ENCODE results near the gene PKMYT1.

PKMYT1 gene

GRCh38 chr16:2991566-2992261, 11.5 kb upstream of the PKMYT1 start:
- Histone ChIP-seq H3K27ac (ENCODE audit: low read depth, low read length) (no peak overlapping the region), H3K27me3 (ENCODE audit: insufficient read depth, low read length) (0 out of 2 replicates have a peak, but pooled peaks cover 3% of the 10 kb centered on the region), H3K36me3 (ENCODE audit: insufficient read depth, low read length) (no peaks in the 10 kb centered on the region), H3K4me1 (ENCODE audit: control insufficient read depth, insufficient read depth, low read length, unreplicated experiment) (no peaks in the 10 kb centered on the region), H3K79me2 (ENCODE audit: control insufficient read depth, insufficient read depth, low read length, unreplicated experiment) (no peaks in the 10 kb centered on the region), H3K4me3 (ENCODE audit: low read depth, low read length) (no peak overlapping the region), H2AFZ (ENCODE audit: low read length, unreplicated experiment) (no peak overlapping the region)

GRCh38 chr16:2990891-2991290, 10.6 kb upstream of the PKMYT1 start:
- Histone ChIP-seq H3K79me2 (ENCODE audit: control insufficient read depth, insufficient read depth, low read length, unreplicated experiment) (no peaks in the 10 kb centered on the region), H3K4me1 (ENCODE audit: control insufficient read depth, insufficient read depth, low read length, unreplicated experiment) (no peaks in the 10 kb centered on the region), H2AFZ (ENCODE audit: low read length, unreplicated experiment) (no peak overlapping the region), H3K27me3 (ENCODE audit: insufficient read depth, low read length) (0 out of 2 replicates have a peak, but pooled peaks cover 3% of the 10 kb centered on the region), H3K27ac (ENCODE audit: low read depth, low read length) (no peak overlapping the region), H3K4me3 (ENCODE audit: low read depth, low read length) (no peak overlapping the region), H3K36me3 (ENCODE audit: insufficient read depth, low read length) (no peaks in the 10 kb centered on the region)

DNA sequence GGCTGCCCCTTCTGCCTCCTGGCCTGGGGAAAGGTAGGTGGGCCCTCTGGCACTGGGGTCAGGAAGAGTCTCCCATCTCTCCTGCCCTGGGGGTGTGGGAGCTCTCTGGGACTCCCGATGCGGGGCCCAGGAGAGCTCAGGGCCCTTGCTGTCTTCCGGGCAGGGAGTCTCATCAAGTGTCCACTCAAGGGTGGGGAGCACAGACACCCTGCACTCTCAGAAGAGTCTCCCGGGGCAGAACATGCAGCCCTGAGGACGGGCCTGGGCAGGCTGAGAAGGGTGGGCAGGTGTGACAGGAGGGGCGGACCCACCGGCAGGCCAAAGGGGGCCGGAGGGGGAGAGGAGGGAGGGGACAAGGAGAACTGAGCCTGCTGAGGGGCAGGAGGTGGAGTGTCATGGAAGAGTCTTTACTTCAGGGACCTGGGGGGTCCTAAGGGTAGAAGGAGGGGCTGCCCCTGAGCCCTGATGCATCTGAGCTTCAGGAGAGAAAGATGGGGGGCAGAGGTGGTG, 8.4 kb upstream of the PKMYT1 start:
- Histone ChIP-seq H3K27me3 (ENCODE audit: insufficient read depth, low read length) (0 out of 2 replicates have a peak, but pooled peaks cover 3% of the 10 kb centered on the region), H3K27ac (ENCODE audit: low read depth, low read length) (no peak overlapping the region), H3K79me2 (ENCODE audit: control insufficient read depth, insufficient read depth, low read length, unreplicated experiment) (no peaks in the 10 kb centered on the region), H3K36me3 (ENCODE audit: insufficient read depth, low read length) (no peaks in the 10 kb centered on the region), H3K4me1 (ENCODE audit: control insufficient read depth, insufficient read depth, low read length, unreplicated experiment) (no peaks in the 10 kb centered on the region), H3K4me3 (ENCODE audit: low read depth, low read length) (no peak overlapping the region), H2AFZ (ENCODE audit: low read length, unreplicated experiment) (no peak overlapping the region)

DNA sequence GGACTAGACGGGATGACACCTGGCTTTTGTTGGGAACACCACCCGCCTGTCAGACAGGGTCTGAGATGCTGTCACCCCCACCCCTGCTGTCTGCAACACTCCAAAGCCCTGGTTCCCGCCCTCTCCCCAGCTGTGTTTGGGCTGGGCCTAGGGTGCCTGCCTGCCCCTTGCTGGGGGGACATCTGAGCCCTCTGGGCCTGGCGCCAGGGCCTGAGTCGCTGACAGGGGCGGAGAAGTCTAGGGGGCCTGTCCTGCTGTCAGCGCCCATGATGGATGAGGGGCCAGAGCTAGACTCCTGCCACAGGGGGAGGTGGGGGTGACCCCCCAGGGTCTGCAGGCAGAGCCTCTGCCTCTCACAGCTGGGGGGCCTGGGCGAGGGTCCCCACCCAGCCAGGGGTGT, 7.6 kb upstream of the PKMYT1 start:
- Histone ChIP-seq H3K27ac (ENCODE audit: low read depth, low read length) (no peak overlapping the region), H2AFZ (ENCODE audit: low read length, unreplicated experiment) (no peak overlapping the region), H3K36me3 (ENCODE audit: insufficient read depth, low read length) (no peaks in the 10 kb centered on the region), H3K27me3 (ENCODE audit: insufficient read depth, low read length) (0 out of 2 replicates have a peak, but pooled peaks cover 3% of the 10 kb centered on the region), H3K4me3 (ENCODE audit: low read depth, low read length) (no peak overlapping the region), H3K79me2 (ENCODE audit: control insufficient read depth, insufficient read depth, low read length, unreplicated experiment) (no peaks in the 10 kb centered on the region), H3K4me1 (ENCODE audit: control insufficient read depth, insufficient read depth, low read length, unreplicated experiment) (no peaks in the 10 kb centered on the region)

DNA sequence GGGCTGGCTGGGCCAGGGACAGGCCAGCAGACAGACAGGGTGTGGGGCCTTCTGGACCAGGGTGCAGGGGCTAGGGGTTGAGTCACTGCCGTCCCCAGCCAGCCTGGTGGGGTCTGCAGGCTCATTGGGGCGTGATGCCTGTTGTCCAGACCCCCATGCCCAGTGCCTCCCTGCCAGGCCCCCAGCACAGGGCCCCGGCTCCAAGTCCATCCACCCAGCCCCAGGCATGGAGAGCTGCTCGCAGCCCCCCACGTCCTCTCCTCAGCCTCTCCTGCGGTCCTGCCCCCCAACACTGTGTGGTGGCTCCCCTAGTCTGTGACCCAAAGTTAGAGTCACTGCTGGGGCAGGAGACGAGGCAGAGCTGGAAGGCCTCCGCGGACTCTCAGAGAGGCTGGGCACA, 7.0 kb upstream of the PKMYT1 start:
- Histone ChIP-seq H3K4me3 (ENCODE audit: low read depth, low read length) (no peak overlapping the region), H3K36me3 (ENCODE audit: insufficient read depth, low read length) (no peaks in the 10 kb centered on the region), H2AFZ (ENCODE audit: low read length, unreplicated experiment) (no peak overlapping the region), H3K27me3 (ENCODE audit: insufficient read depth, low read length) (0 out of 2 replicates have a peak, but pooled peaks cover 3% of the 10 kb centered on the region), H3K27ac (ENCODE audit: low read depth, low read length) (no peak overlapping the region), H3K79me2 (ENCODE audit: control insufficient read depth, insufficient read depth, low read length, unreplicated experiment) (no peaks in the 10 kb centered on the region), H3K4me1 (ENCODE audit: control insufficient read depth, insufficient read depth, low read length, unreplicated experiment) (no peaks in the 10 kb centered on the region)

DNA sequence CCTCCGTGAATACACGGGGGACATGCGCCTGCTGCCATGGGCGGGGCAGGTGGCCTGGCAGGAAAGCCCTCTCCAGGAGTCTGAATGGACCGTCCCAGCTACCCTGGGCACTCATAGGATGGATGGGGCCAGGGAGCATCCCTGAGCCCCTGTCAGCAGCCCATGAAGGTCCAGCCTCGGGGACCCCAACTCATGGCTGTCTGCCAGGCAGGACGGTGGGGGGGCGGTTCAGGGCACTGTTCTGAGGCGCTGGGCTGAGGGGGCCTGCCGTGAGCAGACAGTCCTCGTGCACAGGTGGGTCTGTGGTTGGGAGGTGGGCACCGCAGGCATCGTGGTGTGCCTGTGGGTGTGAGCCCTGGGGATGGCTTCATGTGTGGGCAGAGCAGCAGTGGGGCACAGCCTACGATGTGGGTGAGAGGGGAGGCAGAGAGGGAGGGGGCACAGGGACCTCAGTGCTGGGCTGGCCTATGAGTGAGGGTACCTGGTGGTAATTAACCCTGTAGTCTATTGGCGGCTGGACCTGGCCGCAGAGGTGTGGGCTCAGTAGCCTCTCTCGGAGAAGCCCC, 6.5 kb upstream of the PKMYT1 start:
- Histone ChIP-seq H2AFZ (ENCODE audit: low read length, unreplicated experiment) (no peak overlapping the region), H3K27ac (ENCODE audit: low read depth, low read length) (no peak overlapping the region), H3K36me3 (ENCODE audit: insufficient read depth, low read length) (no peaks in the 10 kb centered on the region), H3K4me1 (ENCODE audit: control insufficient read depth, insufficient read depth, low read length, unreplicated experiment) (no peaks in the 10 kb centered on the region), H3K27me3 (ENCODE audit: insufficient read depth, low read length) (0 out of 2 replicates have a peak, but pooled peaks cover 3% of the 10 kb centered on the region), H3K79me2 (ENCODE audit: control insufficient read depth, insufficient read depth, low read length, unreplicated experiment) (no peaks in the 10 kb centered on the region), H3K4me3 (ENCODE audit: low read depth, low read length) (no peak overlapping the region)

DNA sequence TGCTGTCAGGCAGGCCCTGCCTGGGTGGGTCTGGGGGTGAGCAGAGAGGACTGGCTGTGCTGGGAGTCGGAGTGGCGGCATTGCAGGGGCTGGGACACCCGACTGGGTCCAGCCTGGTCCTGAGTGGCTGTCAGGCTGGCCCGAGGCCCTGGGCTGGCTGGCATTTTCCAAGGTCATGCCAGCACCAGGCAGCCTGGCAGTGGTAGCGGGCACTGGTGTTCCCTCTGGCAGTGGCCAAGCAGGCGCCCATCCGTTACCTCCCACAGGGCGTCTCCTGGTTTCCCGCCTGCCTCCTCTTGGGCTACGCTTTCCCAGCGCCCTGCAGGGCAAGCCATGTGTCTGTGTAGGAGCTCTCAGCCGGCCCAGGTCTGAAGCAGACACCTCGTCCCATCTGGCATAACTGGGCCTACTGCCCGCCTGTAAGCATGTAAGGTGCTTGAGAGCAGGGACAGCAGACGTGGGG, 5.7 kb upstream of the PKMYT1 start:
- no peaks in the 10 kb centered on the region for H3K79me2 ChIP-seq (ENCODE audit: control insufficient read depth, insufficient read depth, low read length, unreplicated experiment)
- H3K27ac ChIP-seq (ENCODE audit: low read depth, low read length), result no peak overlapping the region
- 0 out of 2 replicates have a peak, but pooled peaks cover 3% of the 10 kb centered on the region for H3K27me3 ChIP-seq (ENCODE audit: insufficient read depth, low read length)
- H3K4me3 ChIP-seq (ENCODE audit: low read depth, low read length), result no peak overlapping the region
- peaks cover 5% of the 10 kb centered on the region for H3K4me1 ChIP-seq (ENCODE audit: control insufficient read depth, insufficient read depth, low read length, unreplicated experiment)
- no peaks in the 10 kb centered on the region for H3K36me3 ChIP-seq (ENCODE audit: insufficient read depth, low read length)
- H2AFZ ChIP-seq (ENCODE audit: low read length, unreplicated experiment), result no peak overlapping the region

- peaks cover 7% of the 10 kb centered on the region for H3K4me1 ChIP-seq (ENCODE audit: control insufficient read depth, insufficient read depth, low read length, unreplicated experiment)
- 0 out of 2 replicates have a peak, but pooled peaks cover 1% of the 10 kb centered on the region for H3K27me3 ChIP-seq (ENCODE audit: insufficient read depth, low read length)
- H2AFZ ChIP-seq (ENCODE audit: low read length, unreplicated experiment), result no peak overlapping the region
- H3K79me2 ChIP-seq (ENCODE audit: control insufficient read depth, insufficient read depth, low read length, unreplicated experiment), result no peaks in the 10 kb centered on the region
- no peak overlapping the region for H3K27ac ChIP-seq (ENCODE audit: low read depth, low read length)
- no peaks in the 10 kb centered on the region for H3K36me3 ChIP-seq (ENCODE audit: insufficient read depth, low read length)
- no peak overlapping the region for H3K4me3 ChIP-seq (ENCODE audit: low read depth, low read length)
Measured at GRCh38 chr16:2985462-2985861, 5.2 kb upstream of the PKMYT1 start.

DNA sequence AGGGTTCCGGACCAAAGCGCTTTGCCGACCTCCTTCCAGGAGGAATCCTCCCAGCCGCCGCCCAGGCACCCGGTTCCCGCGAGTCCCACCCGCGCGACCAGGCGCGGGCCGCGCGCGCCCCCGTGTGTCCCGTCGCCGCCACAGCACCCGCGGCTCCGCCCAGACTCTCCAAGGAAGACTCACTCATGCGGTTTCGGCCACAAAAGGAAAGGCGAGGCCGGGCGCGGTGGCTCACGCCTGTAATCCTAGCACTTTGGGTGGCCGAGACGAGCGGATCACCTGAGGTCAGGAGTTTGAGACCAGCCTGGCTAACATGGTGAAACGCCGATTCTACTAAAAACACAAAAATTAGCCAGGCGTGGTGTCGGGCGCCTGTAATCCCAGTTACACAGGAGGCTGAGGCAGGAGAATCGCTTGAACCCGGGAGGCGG, 3.5 kb upstream of the PKMYT1 start:
- H3K27ac ChIP-seq (ENCODE audit: low read depth, low read length), result no peak overlapping the region
- H3K27me3 ChIP-seq (ENCODE audit: insufficient read depth, low read length), result no peaks in the 10 kb centered on the region
- H2AFZ ChIP-seq (ENCODE audit: low read length, unreplicated experiment), result no peak overlapping the region

GRCh38 chr16:2982402-2982801, 2.2 kb upstream of the PKMYT1 start:
- Histone ChIP-seq H3K27me3 (ENCODE audit: insufficient read depth, low read length) (no peaks in the 10 kb centered on the region), H3K27ac (ENCODE audit: low read depth, low read length) (no peak overlapping the region), H3K4me3 (ENCODE audit: low read depth, low read length) (no peak overlapping the region), H2AFZ (ENCODE audit: low read length, unreplicated experiment) (no peak overlapping the region), H3K36me3 (ENCODE audit: insufficient read depth, low read length) (no peaks in the 10 kb centered on the region), H3K79me2 (ENCODE audit: control insufficient read depth, insufficient read depth, low read length, unreplicated experiment) (peaks cover 7% of the 10 kb centered on the region), H3K4me1 (ENCODE audit: control insufficient read depth, insufficient read depth, low read length, unreplicated experiment) (peaks cover 7% of the 10 kb centered on the region)

More for the DNA sequence above, 3.5 kb upstream of the PKMYT1 start:
- H3K36me3 ChIP-seq (ENCODE audit: insufficient read depth, low read length), result no peaks in the 10 kb centered on the region
- peak overlapping the region; percentile 32; the same call in 1 of the 2 replicates for H3K4me3 ChIP-seq (ENCODE audit: low read depth, low read length)
- H3K79me2 ChIP-seq (ENCODE audit: control insufficient read depth, insufficient read depth, low read length, unreplicated experiment), result peaks cover 7% of the 10 kb centered on the region
- peaks cover 7% of the 10 kb centered on the region for H3K4me1 ChIP-seq (ENCODE audit: control insufficient read depth, insufficient read depth, low read length, unreplicated experiment)

- no peak overlapping the region for H3K27ac ChIP-seq (ENCODE audit: low read depth, low read length)
- H2AFZ ChIP-seq (ENCODE audit: low read length, unreplicated experiment), result no peak overlapping the region
- H3K79me2 ChIP-seq (ENCODE audit: control insufficient read depth, insufficient read depth, low read length, unreplicated experiment), result peaks cover 7% of the 10 kb centered on the region
- H3K36me3 ChIP-seq (ENCODE audit: insufficient read depth, low read length), result no peaks in the 10 kb centered on the region
- no peak overlapping the region for H3K4me3 ChIP-seq (ENCODE audit: low read depth, low read length)
- no peaks in the 10 kb centered on the region for H3K27me3 ChIP-seq (ENCODE audit: insufficient read depth, low read length)
- peaks cover 7% of the 10 kb centered on the region for H3K4me1 ChIP-seq (ENCODE audit: control insufficient read depth, insufficient read depth, low read length, unreplicated experiment)
Measured at GRCh38 chr16:2981899-2982250, 1.6 kb upstream of the PKMYT1 start.
